Gastrocnemius medialis (tissue), 4 donors: ENCODE data around the gene WNK2. TPM values are rescaled to one million over a fixed set of nuclear protein-coding genes. Genes with fewer than 3 reads are reported as not detected.

Experiments used
- ATAC-seq, 2 donors: fragments of 150-250 bp; one replicate each; pipeline ENCODE4 v1.9.1; 2016
- DNase-seq, 2 donors: peaks; one replicate each; pipeline ENCODE4 v3.0.0-alpha.2; 2019
- H3K27ac ChIP-seq, 4 donors: fragments of 200-600 bp; sonication (generic); 1 replicate in 1 of 4; 2 replicates in 3 of 4; pipeline ENCODE4 v1.5.1; 2016 to 2018; ENCODE audit warnings: mild to moderate bottlenecking in 2 of 4, moderate library complexity in 1 of 4
- H3K27me3 ChIP-seq, 3 donors: fragments of 200-600 bp; sonication (generic) in 2 of 3; 1 replicate in 1 of 3; 2 replicates in 2 of 3; pipeline versions ENCODE4 v1.5.1 to v1.6.0; 2016 to 2019; ENCODE audit warnings: mild to moderate bottlenecking in 1 of 3, moderate library complexity in 1 of 3
- H3K36me3 ChIP-seq, 2 donors: fragments of 200-600 bp; sonication (generic) in 1 of 2; one replicate each; pipeline ENCODE4 v1.5.1; 2017 to 2018
- H3K4me1 ChIP-seq, 2 donors: fragments of 200-600 bp; sonication (generic) in 1 of 2; one replicate each; pipeline ENCODE4 v1.5.1; 2016 to 2017; ENCODE audit warnings: mild to moderate bottlenecking in 2 of 2
- H3K4me3 ChIP-seq, 4 donors: fragments of 200-600 bp; sonication (generic) in 3 of 4; 1 replicate in 1 of 4; 2 replicates in 3 of 4; pipeline ENCODE4 v1.5.1; 2016 to 2019; ENCODE audit warnings: mild to moderate bottlenecking in 2 of 4
- H3K9me3 ChIP-seq, 3 donors: fragments of 200-600 bp; sonication (generic) in 2 of 3; 1 replicate in 1 of 3; 2 replicates in 2 of 3; pipeline ENCODE4 v1.5.1; 2016 to 2019
- CTCF ChIP-seq, 5 experiments: fragments of 450-650 bp in 3 of 5; fragments of 200-600 bp in 2 of 5; sonication (generic) in 2 of 5; IDR thresholded peaks in 4 of 5; conservative IDR thresholded peaks in 1 of 5; 1 replicate in 4 of 5; 2 replicates in 1 of 5; pipeline ENCODE4 v1.5.1; 2016 to 2019; ENCODE audit warnings: antibody characterized with exemption in 5 of 5, mild to moderate bottlenecking in 3 of 5, moderate library complexity in 3 of 5
- POLR2A ChIP-seq, 2 donors: fragments of 450-650 bp; IDR thresholded peaks; one replicate each; pipeline ENCODE4 v1.6.1; 2017; ENCODE audit warnings: antibody characterized with exemption in 2 of 2, mild to moderate bottlenecking in 2 of 2, moderate library complexity in 2 of 2
- in situ Hi-C, 4 donors: fragments of 200-750 bp; cut with MboI; loops; one replicate each; pipeline versions ENCODE4 v1.15.0 to v1.8.0; 2017; ENCODE audit warnings: low sequenced_read_pairs in 4 of 4
- intact Hi-C: fragments of 100-400 bp; cut with DNase I; formaldehyde crosslinking; loops from one replicate; pipeline ENCODE4 v1.15.1; 2023; ENCODE audit warnings: low total_unique reads
- total RNA-seq, 4 donors: library from RNA; depleted of rRNA; stranded (reverse); fragments of >200 nt; gene quantifications; one replicate each; pipeline versions ENCODE4 v1.1.0 to v1.2.3, GENCODE V29; 2016

WNK2 gene
- total RNA-seq, 4 donors from 2014 or later = 11.3 to 43.0 (median 24.7) TPM

DNA sequence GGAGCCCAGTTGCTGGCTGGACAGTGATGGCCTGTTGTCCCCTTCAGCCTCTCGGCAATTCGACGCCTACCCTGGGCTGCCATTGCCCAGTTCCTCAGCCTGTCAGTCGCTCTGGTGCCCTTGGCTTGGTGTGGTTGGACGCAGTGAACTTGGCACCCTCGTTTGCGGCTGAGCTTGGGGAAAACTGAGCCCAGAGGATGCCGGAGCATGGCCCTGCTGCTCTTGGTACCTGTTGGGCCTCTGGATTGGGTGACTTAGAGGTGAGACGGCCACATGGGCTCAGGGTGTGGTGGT lies 16.5 kb downstream of the WNK2 start:
- in situ Hi-C loops = no loop called here
- Histone ChIP-seq H3K27ac (peak overlapping the region in 3 of 4 donors; percentile 5 to 90 (median 88)), H3K9me3 (no peaks in the 10 kb centered on the region), H3K4me1 (peaks cover 31 to 48% of the 10 kb centered on the region in 2 donors), H3K4me3 (no peak overlapping the region), H3K36me3 (no peaks in the 10 kb centered on the region), H3K27me3 (no peaks in the 10 kb centered on the region)
- intact Hi-C loops = no loop called here
- DNase-seq (no peak), ATAC-seq (no peak)
- TF ChIP-seq POLR2A (IDR thresholded peaks at IDR 0.05) (no peak), CTCF (IDR thresholded peaks at IDR 0.05 in 4 of 5, conservative IDR thresholded peaks at IDR 0.05 in 1 of 5) (no peak)

DNA sequence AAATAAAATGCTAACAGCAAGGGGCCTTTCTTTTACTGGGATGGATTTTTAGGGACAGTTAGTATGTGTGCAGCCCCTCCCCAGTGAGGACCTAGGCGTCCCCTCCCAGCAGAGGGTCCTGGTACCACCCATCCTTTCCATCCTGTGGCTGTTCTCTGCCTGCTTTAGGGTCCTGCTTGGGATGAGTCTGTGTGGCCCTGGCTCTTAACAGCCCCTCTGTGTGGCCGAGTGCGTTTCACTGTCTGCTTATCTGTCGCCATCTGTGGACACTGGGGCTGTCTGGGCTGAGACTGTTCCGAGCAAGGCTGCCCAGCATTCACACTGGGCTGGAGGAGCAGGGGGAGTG lies 17.0 kb downstream of the WNK2 start:
- H3K27ac ChIP-seq = peak overlapping the region; percentile 59 to 90 (median 86)
- H3K9me3 ChIP-seq = no peaks in the 10 kb centered on the region
- DNase-seq (no peak), ATAC-seq (no peak)
- in situ Hi-C loops (no loop called here), intact Hi-C loops (no loop called here)
- H3K4me1 ChIP-seq = peaks cover 36 to 54% of the 10 kb centered on the region in 2 donors
- no peak overlapping the region for H3K4me3 ChIP-seq
- TF ChIP-seq POLR2A (IDR thresholded peaks at IDR 0.05) (no peak), CTCF (IDR thresholded peaks at IDR 0.05 in 4 of 5, conservative IDR thresholded peaks at IDR 0.05 in 1 of 5) (no peak)
- no peaks in the 10 kb centered on the region for H3K36me3 ChIP-seq
- H3K27me3 ChIP-seq = no peaks in the 10 kb centered on the region

- no peak for DNase-seq
- ATAC-seq = no peak
- peak overlapping the region; percentile 82 to 90 (median 86) for H3K27ac ChIP-seq
These were observed 19.2 kb downstream of the WNK2 start for GRCh38 chr9:93203026-93203717.

GRCh38 chr9:93203718-93204469 lies 20.0 kb downstream of the WNK2 start:
- Histone ChIP-seq H3K4me3 (no peak overlapping the region), H3K4me1 (peaks cover 63 to 71% of the 10 kb centered on the region in 2 donors), H3K36me3 (no peaks in the 10 kb centered on the region), H3K27ac (peak overlapping the region; percentile 82 to 90 (median 86)), H3K9me3 (no peaks in the 10 kb centered on the region), H3K27me3 (no peaks in the 10 kb centered on the region)
- ATAC-seq (no peak), DNase-seq (no peak)
- intact Hi-C loops = no loop called here
- no peak for TF ChIP-seq CTCF (IDR thresholded peaks at IDR 0.05 in 4 of 5, conservative IDR thresholded peaks at IDR 0.05 in 1 of 5)
- TF ChIP-seq POLR2A (IDR thresholded peaks at IDR 0.05) = no peak
- in situ Hi-C loops = no loop called here

More at GRCh38 chr9:93203026-93203717, 19.2 kb downstream of the WNK2 start:
- H3K4me3 ChIP-seq = no peak overlapping the region
- H3K36me3 ChIP-seq = no peaks in the 10 kb centered on the region
- H3K4me1 ChIP-seq = peaks cover 56 to 64% of the 10 kb centered on the region in 2 donors
- no peak for TF ChIP-seq POLR2A (IDR thresholded peaks at IDR 0.05)
- no peak for TF ChIP-seq CTCF (IDR thresholded peaks at IDR 0.05 in 4 of 5, conservative IDR thresholded peaks at IDR 0.05 in 1 of 5)
- H3K27me3 ChIP-seq = no peaks in the 10 kb centered on the region
- intact Hi-C loops = no loop called here
- in situ Hi-C loops = no loop called here
- H3K9me3 ChIP-seq = no peaks in the 10 kb centered on the region
